Adrenal gland (tissue), 5 donors: Measurements from ENCODE around the gene PRPH2.

Experiments
- CTCF ChIP-seq, 6 experiments: fragments of 450-650 bp in 4 of 6; fragments of 200-600 bp in 2 of 6; sonication (generic) in 1 of 6; IDR thresholded peaks; 1 replicate in 5 of 6; 2 replicates in 1 of 6; pipeline versions ENCODE4 v1.5.1 to v1.8.0; 2016 to 2021; ENCODE audit warnings: antibody characterized with exemption in 6 of 6, mild to moderate bottlenecking in 2 of 6, moderate library complexity in 1 of 6
- POLR2A ChIP-seq, 2 donors: fragments of 450-650 bp; IDR thresholded peaks; one replicate each; pipeline ENCODE4 v1.6.1; 2017; ENCODE audit warnings: antibody characterized with exemption in 2 of 2, mild to moderate bottlenecking in 2 of 2, moderate library complexity in 1 of 2
- donor health status: DM: no; HTN: no; CAD: no.

- TF ChIP-seq CTCF (IDR thresholded peaks at IDR 0.05) (no peak), POLR2A (IDR thresholded peaks at IDR 0.05) (no peak)
These were observed 70.2 kb downstream of the PRPH2 start for GRCh38 chr6:42652024-42652746.
